ENCODE data around the gene DGKH.

DGKH gene, protein sequence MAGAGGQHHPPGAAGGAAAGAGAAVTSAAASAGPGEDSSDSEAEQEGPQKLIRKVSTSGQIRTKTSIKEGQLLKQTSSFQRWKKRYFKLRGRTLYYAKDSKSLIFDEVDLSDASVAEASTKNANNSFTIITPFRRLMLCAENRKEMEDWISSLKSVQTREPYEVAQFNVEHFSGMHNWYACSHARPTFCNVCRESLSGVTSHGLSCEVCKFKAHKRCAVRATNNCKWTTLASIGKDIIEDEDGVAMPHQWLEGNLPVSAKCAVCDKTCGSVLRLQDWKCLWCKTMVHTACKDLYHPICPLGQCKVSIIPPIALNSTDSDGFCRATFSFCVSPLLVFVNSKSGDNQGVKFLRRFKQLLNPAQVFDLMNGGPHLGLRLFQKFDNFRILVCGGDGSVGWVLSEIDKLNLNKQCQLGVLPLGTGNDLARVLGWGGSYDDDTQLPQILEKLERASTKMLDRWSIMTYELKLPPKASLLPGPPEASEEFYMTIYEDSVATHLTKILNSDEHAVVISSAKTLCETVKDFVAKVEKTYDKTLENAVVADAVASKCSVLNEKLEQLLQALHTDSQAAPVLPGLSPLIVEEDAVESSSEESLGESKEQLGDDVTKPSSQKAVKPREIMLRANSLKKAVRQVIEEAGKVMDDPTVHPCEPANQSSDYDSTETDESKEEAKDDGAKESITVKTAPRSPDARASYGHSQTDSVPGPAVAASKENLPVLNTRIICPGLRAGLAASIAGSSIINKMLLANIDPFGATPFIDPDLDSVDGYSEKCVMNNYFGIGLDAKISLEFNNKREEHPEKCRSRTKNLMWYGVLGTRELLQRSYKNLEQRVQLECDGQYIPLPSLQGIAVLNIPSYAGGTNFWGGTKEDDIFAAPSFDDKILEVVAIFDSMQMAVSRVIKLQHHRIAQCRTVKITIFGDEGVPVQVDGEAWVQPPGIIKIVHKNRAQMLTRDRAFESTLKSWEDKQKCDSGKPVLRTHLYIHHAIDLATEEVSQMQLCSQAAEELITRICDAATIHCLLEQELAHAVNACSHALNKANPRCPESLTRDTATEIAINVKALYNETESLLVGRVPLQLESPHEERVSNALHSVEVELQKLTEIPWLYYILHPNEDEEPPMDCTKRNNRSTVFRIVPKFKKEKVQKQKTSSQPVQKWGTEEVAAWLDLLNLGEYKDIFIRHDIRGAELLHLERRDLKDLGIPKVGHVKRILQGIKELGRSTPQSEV

DNA sequence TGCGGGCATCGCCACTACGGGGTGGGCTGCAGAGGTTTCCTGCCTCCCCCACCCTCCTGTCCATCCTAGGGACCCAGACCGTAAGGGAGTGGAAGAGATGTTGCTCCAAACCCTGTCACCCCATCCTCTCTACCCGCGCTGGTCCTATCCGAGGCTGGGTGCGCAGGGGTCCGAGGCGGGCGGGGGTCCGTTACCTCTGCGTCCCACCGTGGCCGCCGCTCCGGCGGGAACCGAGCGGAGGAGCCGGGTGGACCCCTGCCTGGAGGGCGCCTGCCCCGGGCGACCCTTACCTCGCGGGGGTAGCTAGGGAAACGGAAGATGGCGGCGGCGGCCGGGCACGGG, at the start of gene DGKH:
DGKH (plus strand) TSS at position 307 of the 342 bp plus-strand sequence. CDS start 126 bp downstream, outside the sequence.
- TF ChIP-seq, protein P1, sequence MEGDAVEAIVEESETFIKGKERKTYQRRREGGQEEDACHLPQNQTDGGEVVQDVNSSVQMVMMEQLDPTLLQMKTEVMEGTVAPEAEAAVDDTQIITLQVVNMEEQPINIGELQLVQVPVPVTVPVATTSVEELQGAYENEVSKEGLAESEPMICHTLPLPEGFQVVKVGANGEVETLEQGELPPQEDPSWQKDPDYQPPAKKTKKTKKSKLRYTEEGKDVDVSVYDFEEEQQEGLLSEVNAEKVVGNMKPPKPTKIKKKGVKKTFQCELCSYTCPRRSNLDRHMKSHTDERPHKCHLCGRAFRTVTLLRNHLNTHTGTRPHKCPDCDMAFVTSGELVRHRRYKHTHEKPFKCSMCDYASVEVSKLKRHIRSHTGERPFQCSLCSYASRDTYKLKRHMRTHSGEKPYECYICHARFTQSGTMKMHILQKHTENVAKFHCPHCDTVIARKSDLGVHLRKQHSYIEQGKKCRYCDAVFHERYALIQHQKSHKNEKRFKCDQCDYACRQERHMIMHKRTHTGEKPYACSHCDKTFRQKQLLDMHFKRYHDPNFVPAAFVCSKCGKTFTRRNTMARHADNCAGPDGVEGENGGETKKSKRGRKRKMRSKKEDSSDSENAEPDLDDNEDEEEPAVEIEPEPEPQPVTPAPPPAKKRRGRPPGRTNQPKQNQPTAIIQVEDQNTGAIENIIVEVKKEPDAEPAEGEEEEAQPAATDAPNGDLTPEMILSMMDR (IDR thresholded peaks at IDR 0.05; ENCODE audit: extremely low read depth, missing control alignments): no peak
- no peak for DNase-seq (ENCODE audit: low spot score)

DNA sequence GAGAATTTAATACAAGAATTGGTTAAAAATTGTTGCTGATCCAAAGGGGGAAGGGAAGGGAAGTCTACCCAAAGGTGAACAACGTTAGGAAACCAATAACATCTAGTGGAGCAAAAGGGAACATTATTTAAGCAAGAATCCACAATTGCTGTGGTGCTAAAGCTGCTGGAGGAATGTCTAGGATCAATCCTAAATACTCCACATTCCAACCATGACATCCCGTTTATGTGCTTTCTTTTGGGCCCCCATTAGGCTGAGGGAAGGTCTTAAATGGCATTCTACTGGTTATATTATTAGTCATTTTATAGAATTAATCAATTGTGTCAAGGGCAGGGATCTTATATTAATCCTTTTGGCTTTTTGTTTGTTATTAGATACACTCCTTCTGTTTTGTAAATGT, 47.6 kb upstream of the DGKH start:
- DNase-seq (ENCODE audit: low spot score): no peak
- TF ChIP-seq, protein P1 (IDR thresholded peaks at IDR 0.05; ENCODE audit: extremely low read depth, missing control alignments): no peak

DNA sequence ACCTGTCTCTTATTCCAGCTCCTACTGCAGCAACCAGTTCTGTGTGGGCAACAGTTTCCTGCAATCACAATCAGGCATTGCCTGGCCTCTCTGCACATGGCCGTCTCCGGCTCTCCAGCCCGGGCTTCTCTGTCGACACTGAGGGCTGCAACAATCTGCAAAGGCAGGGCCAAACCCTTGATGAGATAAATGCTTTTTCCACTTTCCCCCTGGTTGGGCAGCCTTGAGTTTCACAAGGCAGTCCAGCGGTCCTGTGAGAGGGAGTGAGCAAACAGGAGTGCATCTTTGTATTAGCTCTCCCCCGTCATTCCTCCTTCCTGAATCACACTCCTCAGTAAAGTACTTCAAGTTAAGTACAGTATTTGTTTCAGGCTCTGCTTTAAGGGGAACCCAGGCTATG, 46.9 kb upstream of the DGKH start:
- no peak for DNase-seq (ENCODE audit: low spot score)

DNA sequence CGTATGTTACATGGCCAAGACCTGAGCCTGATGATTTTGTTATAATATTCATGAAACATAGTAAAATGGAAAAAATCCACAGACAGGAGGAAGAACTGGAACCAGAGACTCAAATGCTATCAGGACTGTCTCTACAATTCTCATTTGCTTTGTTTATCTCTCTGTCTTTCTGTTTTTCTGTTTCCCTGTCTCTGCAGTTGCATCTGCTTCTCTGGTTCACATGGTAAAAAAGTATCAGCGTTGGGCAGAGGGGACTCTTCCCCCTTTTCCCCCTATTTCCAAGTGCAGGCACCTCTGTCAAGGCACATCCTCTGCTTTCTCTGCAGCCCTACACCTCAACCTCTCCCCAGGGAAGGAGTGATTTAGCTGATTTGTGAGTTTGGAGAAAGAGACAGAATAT, 46.4 kb upstream of the DGKH start:
- TF ChIP-seq, protein P1 (IDR thresholded peaks at IDR 0.05; ENCODE audit: extremely low read depth, missing control alignments): no peak

More for the DNA sequence above, 46.9 kb upstream of the DGKH start:
- TF ChIP-seq, protein P1 (IDR thresholded peaks at IDR 0.05; ENCODE audit: extremely low read depth, missing control alignments): no peak

DNA sequence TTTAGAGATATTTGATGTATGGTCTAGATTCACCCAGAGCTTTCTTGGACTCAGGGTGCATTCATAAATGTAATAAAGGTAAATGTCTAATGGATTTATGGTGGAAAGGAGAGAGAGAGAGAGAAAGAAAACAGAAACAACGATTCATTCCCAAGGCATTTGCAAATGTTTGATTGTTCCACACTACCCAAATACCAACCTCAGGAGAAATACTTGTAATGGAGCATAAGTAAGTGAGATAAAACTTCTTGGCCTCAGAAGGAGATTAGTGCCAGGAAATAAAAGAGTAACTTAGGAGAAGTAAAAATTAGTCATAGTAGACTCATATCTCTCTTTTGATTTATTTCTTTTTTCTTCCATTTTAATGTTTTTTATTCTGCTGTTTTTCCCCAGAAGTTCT, 40.6 kb upstream of the DGKH start:
- DNase-seq (ENCODE audit: low spot score): no peak
- TF ChIP-seq, protein P1 (IDR thresholded peaks at IDR 0.05; ENCODE audit: extremely low read depth, missing control alignments): no peak

More for the DNA sequence above, 46.4 kb upstream of the DGKH start:
- no peak for DNase-seq (ENCODE audit: low spot score)

DNA sequence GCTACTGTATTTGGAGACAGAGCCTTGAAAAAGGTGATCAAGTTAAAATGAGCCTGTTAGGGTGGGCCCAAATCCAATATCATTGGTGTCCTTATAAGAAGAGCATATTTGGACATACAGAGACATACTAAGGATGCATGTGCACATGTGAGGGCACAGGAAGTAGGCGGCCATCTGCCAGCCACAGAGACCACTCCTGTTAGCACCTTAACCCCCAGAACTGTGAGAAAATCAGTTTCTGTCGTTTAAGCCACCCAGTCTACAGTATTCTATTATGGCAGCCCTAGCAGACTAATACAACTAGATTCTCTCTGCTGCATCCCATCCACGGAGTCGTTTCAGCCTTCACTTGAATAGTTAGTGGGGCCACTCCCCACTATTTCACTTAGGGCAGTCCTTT, 39.4 kb upstream of the DGKH start:
- no peak for DNase-seq (ENCODE audit: low spot score)
- TF ChIP-seq, protein P1 (IDR thresholded peaks at IDR 0.05; ENCODE audit: extremely low read depth, missing control alignments): no peak
